GM19351 (cell line): Measurements from ENCODE around the gene LCN6.
"Not testable (repeated sequence)": the region's sequence is repeated elsewhere in the genome, so short reads cannot be mapped to it uniquely, and the experiment has no call there.

Experiments used
- ATAC-seq: cut with Tn5 transposase; IDR thresholded peaks from one replicate; pipeline ENCODE4 v1.9.1; 2021; ENCODE audit warnings: mild to moderate bottlenecking, moderate library complexity; ENCODE audit not compliant: unreplicated experiment

The LCN6 gene

GRCh38 chr9:136748201-136748600, at the start of gene LCN6:
LCN6 (minus strand) TSS chr9:136748525; CDS start chr9:136748483, 42 bp downstream.
- ATAC-seq, result no peak

- not testable (repeated sequence) for ATAC-seq
Observed at GRCh38 chr9:136796775-136797347, 48.5 kb upstream of the LCN6 start.

- no peak for ATAC-seq
Observed at GRCh38 chr9:136796238-136796774, 48.0 kb upstream of the LCN6 start, which contains the start of gene CCDC183. CCDC183 (plus strand) TSS chr9:136796338; CDS start chr9:136796398, 60 bp downstream.

- no peak for ATAC-seq
Observed at GRCh38 chr9:136795000-136795348, 46.6 kb upstream of the LCN6 start.

GRCh38 chr9:136794281-136794999, 46.1 kb upstream of the LCN6 start:
- no peak for ATAC-seq

- no peak for ATAC-seq
Observed at GRCh38 chr9:136793086-136793946, 45.0 kb upstream of the LCN6 start.

- no peak for ATAC-seq
Observed at GRCh38 chr9:136792321-136793085, 44.2 kb upstream of the LCN6 start.

GRCh38 chr9:136791516-136792276, 43.4 kb upstream of the LCN6 start:
- ATAC-seq, result no peak

GRCh38 chr9:136790640-136791515, 42.6 kb upstream of the LCN6 start, which contains the start of gene TMEM141:
TMEM141 (plus strand) TSS chr9:136791344; CDS start chr9:136791371, 27 bp downstream.
- ATAC-seq, result peak; percentile 79

GRCh38 chr9:136789523-136789937, 41.2 kb upstream of the LCN6 start:
- ATAC-seq, result no peak

GRCh38 chr9:136788644-136789522, 40.6 kb upstream of the LCN6 start:
- ATAC-seq, result not testable (repeated sequence)

- no peak for ATAC-seq
Observed at GRCh38 chr9:136787690-136788400, 39.5 kb upstream of the LCN6 start.

- not testable (repeated sequence) for ATAC-seq
Observed at GRCh38 chr9:136786983-136787382, 38.7 kb upstream of the LCN6 start.

GRCh38 chr9:136786451-136786850, 38.1 kb upstream of the LCN6 start:
- ATAC-seq, result no peak

GRCh38 chr9:136785565-136786355, 37.4 kb upstream of the LCN6 start:
- not testable (repeated sequence) for ATAC-seq

GRCh38 chr9:136784997-136785361, 36.7 kb upstream of the LCN6 start:
- no peak for ATAC-seq
